Uterus (tissue), 2 donors: ENCODE data around the gene SAMMSON.

Experiments used
- POLR2A ChIP-seq, 2 donors: fragments of 450-650 bp; IDR thresholded peaks; one replicate each; pipeline ENCODE4 v1.6.1; 2016; ENCODE audit warnings: antibody characterized with exemption in 2 of 2, mild to moderate bottlenecking in 1 of 2, moderate library complexity in 1 of 2
- TF ChIP-seq, protein P1 (sequence below), 4 experiments: fragments of 200-600 bp in 2 of 4; fragments of 450-650 bp in 2 of 4; sonication (generic) in 2 of 4; IDR thresholded peaks; one replicate each; pipeline ENCODE4 v1.5.1; 2016 to 2019; ENCODE audit warnings: antibody characterized with exemption in 4 of 4, mild to moderate bottlenecking in 2 of 4, moderate library complexity in 1 of 4

DNA sequence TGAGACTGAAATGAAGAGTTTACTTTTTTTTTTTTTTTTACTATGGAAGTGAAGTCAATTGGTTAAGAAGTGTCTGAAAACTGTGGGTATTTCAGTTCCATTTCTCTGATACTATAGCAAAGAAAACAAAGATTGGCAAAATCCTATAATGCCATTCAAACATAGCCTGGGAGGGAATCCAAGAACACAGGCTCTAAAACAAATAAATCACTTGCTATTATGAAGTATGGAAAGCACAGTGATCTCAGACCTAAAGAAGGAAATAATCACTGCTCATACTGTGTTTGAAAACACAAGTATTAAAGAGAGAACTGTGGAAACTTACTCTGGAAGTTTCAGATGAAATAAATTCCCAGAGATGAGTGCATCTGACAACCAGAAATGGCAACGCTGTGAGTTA is 12.0 kb downstream of the SAMMSON start:
- TF ChIP-seq, protein P1, sequence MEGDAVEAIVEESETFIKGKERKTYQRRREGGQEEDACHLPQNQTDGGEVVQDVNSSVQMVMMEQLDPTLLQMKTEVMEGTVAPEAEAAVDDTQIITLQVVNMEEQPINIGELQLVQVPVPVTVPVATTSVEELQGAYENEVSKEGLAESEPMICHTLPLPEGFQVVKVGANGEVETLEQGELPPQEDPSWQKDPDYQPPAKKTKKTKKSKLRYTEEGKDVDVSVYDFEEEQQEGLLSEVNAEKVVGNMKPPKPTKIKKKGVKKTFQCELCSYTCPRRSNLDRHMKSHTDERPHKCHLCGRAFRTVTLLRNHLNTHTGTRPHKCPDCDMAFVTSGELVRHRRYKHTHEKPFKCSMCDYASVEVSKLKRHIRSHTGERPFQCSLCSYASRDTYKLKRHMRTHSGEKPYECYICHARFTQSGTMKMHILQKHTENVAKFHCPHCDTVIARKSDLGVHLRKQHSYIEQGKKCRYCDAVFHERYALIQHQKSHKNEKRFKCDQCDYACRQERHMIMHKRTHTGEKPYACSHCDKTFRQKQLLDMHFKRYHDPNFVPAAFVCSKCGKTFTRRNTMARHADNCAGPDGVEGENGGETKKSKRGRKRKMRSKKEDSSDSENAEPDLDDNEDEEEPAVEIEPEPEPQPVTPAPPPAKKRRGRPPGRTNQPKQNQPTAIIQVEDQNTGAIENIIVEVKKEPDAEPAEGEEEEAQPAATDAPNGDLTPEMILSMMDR (IDR thresholded peaks at IDR 0.05): no peak
- TF ChIP-seq POLR2A (IDR thresholded peaks at IDR 0.05): no peak
